OCI-LY1 (cell line): ENCODE data around the gene STRADA.

Experiments
- CTCF ChIP-seq: fragments of 200-600 bp; sonication (generic), shearing (Covaris generic); IDR thresholded peaks from 2 replicates; pipeline ENCODE4 v1.5.1; 2017; ENCODE audit warnings: mild to moderate bottlenecking, antibody characterized with exemption, low read length, moderate library complexity, mixed read lengths
- EZH2 ChIP-seq: fragments of 200-600 bp; sonication (generic), shearing (Covaris generic); IDR thresholded peaks from 2 replicates; pipeline ENCODE4 v1.8.0; 2017; ENCODE audit warnings: borderline replicate concordance, mixed run types, mild to moderate bottlenecking, antibody characterized with exemption, low read length, moderate library complexity, mixed read lengths

- TF ChIP-seq EZH2 (no peak), CTCF (no peak)
Measured at GRCh38 chr17:63764716-63765115, 23.1 kb upstream of the STRADA start.
